GM18870 (cell line): Measurements from ENCODE around the gene NBEA.
"Not testable (repeated sequence)": the region's sequence is repeated elsewhere in the genome, so short reads cannot be mapped to it uniquely, and the experiment has no call there.

Experiments
- ATAC-seq: cut with Tn5 transposase; IDR thresholded peaks from one replicate; pipeline ENCODE4 v1.9.1; 2021; ENCODE audit warnings: moderate library complexity; ENCODE audit not compliant: unreplicated experiment

The NBEA gene

DNA sequence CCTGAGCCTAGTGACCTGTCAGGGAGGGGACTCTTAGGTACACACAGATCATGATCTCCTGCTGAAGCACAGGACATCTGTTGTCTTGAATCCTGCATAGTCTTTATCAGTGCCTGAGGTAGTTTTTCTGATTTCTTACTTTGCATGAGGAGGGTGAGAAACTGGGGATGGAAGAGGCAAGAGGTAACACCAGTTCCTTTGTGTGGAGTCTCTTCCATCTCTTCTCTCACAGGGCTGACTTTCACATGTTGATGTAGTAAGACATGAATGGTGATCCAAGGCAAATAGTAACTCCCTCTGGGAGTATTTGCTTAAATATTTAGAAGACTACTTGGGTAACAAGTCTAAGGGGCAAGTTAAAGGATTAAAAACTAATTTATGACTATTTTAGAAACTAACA lies 9.5 kb downstream of the NBEA start:
- ATAC-seq: no peak

DNA sequence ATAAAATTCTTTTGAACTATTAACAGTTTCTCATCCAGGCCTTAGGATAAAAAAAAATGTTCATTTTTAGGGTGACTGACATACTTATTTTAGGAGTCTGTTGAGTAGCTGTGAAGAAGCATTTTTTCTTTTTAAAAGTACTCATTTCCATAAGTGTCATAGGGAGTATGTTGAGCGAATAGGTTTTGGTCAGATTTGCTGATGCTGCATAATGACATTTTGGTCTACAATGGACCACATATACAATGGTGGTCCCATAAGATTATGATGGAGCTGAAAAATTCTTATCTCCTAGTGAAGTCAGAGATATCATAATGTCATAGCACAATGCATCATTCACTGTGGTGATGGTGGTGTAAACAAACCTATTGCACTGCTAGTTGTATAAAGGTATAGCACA lies 17.4 kb downstream of the NBEA start:
- no peak for ATAC-seq

DNA sequence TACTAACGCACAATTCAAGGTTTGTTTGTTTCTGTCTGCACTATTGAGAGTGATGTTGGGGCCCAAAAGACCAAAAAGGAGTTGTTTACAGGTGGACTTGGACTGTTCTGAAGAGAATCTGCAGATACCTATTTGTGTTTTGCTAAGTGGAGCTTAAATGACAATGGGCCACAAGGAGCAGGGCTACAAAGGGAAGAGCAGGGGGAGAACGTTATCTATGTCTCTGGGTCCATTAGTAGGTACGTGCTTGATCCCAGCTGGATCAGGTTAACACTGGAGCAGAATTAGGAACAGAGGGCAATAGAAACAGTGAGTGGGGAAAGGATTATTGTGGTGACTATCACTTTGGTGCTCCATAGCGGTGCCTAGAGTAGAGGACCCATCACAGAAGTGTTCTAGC lies 22.5 kb downstream of the NBEA start:
- no peak for ATAC-seq

DNA sequence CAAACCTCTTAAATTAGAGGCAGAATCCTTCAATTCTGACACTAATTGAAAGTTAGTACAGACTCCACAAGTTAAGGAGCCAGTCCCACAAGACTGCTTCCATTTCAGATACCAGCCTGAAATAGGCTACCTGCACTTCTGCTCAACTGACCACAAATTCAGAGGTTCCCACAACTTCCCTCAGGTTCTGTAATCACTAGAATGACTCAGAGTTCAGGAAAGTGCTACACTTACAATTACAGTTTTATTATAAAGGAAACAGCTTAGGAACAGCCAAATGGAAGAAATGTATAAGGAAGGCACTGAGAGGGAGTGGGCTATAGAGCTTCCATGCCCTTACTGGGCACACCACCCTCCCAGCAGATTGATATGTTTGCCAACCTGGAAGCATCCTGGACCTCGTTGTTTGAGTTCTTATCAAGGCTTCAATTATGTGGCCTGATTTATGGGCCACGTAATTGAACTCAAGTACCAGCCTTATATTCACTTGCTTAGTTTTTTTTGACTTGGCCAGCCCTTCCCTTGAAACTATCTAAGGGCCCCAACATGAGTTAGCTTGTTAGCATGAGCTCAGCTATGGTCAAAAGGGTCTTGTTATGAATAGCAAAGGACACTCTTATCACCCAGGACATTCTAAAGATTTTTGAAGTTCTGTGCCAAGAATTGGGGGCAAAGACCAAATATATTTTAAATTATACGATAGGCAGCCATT lies 25.9 kb downstream of the NBEA start:
- no peak for ATAC-seq

DNA sequence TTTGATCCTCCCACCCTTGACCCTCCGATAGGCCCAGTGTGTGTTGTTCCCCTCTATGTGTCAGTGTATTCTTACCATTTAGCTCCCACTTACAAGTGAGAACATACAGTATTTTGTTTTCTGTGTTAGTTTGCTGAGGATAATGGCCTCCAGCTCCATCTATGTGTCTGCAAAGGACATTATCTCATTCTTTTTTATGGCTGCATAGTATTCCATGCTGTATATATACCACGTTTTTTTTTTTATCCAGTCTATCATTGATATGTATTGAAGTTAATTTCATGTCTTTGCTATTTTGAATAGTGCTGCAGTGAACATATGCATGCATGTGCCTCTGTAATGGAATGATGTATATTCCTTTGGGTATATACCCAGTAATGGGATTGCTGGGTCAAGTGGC lies 27.5 kb downstream of the NBEA start:
- ATAC-seq: not testable (repeated sequence)

DNA sequence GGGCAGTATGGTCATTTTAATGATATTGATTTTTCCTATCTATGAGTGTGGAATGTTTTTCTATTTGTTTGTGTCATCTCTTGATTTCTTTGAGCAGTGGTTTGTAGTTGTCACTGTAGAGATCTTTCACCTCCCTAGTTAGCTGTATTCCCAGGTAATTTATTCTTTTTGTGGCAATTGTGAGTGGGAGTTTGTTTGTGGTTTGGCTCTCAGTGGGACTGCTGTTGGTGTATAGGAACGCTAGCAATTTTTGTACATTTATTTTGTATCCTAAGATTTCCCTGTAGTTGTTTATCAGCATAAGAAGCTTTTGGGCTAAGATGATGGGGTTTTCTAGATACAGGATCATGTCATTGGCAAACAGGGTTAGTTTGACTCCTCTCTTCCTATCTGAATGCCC lies 28.9 kb downstream of the NBEA start:
- ATAC-seq: no peak

DNA sequence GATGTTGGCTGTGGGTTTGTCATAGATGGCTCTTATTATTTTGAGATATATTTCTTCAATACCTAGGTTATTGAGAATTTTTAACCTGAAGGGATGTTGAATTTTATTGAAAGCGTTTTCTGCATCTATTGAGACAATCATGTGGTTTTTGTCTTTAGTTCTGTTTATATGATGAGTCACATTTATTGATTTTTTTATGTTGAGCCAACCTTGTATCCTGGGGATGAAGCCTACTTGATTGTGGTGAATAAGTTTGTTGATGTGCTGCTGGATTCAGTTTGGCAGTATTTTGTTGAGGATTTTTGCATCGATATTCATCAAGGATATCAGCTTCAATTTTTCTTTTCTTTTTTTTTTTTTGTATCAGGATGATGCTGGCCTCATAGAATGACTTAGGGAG lies 29.4 kb downstream of the NBEA start:
- ATAC-seq: no peak

DNA sequence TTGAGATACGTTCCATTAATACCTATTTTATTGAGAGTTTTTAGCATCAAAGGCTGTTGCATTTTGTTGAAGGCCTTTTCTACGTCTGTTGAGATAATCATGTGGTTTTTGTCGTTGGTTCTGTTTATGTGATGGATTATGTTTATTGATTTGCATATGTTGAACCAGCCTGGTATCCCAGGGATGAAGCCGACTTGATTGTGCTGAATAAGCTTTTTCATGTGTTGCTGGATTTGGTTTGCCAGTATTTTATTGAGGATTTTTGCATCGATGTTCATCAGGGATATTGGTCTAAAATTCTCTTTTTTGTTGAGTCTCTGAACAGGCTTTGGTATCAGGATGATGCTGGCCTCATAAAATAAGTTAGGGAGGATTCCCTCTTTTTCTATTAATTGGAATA lies 43.1 kb downstream of the NBEA start:
- ATAC-seq: not testable (repeated sequence)

DNA sequence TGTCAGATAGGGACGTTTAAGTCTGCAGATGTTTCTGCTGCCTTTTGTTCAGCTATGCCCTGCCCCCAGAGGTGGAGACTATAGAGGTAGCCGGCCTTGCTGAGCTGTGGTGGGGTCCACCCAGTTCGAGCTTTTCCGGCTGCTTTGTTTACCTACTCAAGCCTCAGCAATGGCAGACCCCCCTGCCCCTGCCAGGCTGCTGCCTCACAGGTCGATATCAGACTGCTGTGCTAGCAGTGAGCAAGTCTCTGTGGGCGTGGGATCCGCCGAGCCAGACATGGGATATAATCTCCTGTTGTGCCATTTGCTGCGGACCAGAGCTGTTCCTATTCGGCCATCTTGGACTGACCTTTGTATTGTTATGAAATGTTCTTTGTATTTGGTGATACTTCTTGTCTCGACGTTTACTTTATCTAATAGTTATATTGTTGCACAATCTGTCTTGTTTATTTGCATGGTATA lies 46.3 kb downstream of the NBEA start:
- no peak for ATAC-seq

DNA sequence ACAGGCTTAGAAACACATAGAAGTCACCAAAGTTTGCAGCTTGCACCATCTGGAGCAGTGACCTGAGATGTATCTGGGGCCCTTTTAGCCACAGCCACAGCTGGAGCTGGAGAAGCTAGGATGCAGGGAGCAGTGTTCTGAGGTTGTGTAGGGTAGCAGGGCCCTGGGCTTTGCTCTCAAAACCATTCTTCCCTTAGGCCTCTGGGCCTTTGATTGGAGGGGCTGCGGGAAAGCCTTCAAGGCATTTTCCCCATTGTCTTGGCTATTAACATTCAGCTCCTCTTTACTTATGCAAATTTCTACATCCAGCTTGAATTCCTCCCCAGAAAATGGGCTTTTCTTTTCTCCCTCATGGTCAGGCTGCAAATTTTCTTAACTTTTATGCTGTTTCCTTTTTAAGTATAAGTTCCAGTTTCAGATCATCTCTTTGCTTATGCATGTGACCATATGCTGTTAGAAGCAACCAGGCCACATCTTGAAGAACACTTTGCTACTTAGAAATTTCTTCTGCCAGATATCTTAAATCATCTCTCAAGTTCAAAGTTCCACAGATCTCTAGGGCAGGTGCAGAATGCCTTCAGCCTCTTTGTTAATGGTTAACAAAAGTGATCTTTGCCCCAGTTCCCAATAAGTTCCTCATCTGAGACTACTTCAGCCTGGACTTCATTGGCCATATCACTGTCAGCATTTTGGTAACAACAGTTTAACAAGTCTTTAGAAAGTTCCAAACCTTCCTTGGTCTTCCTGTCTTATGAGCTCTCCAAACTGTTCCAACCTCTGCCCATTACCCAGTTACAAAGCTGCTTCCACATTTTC lies 48.5 kb downstream of the NBEA start:
- ATAC-seq: no peak

DNA sequence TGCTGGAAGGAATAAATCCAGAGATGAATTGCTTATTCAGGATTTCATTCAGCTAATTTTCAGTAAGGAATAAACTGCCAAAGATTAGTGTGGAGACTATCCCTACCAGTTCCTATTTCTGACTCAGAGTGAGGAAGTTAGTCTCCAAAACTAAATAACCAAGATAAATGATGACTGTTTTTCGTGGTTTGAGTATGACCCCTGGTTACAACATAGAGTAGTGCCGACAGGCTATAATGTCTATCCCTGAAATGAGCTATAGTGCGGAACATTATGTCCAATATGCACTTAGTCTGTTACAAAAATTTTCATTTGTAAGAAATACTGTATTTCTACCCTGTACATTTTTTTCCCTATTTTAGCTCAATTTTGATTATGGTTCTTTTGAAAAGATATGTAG lies 51.4 kb downstream of the NBEA start:
- ATAC-seq: no peak

DNA sequence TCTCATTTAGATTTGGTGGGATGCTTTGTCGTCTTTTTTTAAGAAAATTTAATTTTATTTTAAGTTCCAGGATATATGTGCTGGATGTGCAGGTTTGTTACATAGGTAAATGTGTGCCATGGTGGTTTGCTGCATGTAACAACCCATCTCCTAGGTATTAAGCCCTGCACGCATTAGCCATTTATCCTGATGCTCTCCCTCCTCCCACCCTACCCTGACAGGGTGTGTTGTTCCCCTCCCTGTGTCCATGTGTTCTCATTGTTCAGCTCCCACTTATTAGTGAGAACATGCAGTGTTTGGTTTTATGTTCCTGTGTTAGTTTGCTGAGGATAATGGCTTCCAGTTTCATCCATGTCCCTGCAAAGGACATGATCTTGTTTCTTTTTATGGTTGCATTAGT lies 61.7 kb downstream of the NBEA start:
- ATAC-seq: not testable (repeated sequence)

DNA sequence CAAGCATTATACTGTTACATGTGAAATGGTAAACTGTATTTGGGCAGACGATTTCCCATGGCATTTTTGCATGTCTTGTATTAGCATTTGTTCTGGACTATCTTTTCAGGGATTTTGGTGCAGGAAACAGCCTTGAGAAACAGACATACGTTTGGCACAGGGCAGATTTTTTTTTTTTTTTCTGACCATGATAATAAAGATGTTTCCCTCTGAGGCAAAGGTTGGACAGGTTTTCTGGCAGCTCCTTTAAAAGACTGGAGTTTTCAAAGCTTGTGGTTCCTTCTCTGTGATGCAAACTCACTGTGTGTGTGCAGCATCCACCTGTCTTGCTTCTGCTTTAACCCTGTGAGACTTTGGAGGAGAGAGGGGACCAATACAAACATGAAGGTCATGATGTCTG lies 63.0 kb downstream of the NBEA start:
- ATAC-seq: no peak

DNA sequence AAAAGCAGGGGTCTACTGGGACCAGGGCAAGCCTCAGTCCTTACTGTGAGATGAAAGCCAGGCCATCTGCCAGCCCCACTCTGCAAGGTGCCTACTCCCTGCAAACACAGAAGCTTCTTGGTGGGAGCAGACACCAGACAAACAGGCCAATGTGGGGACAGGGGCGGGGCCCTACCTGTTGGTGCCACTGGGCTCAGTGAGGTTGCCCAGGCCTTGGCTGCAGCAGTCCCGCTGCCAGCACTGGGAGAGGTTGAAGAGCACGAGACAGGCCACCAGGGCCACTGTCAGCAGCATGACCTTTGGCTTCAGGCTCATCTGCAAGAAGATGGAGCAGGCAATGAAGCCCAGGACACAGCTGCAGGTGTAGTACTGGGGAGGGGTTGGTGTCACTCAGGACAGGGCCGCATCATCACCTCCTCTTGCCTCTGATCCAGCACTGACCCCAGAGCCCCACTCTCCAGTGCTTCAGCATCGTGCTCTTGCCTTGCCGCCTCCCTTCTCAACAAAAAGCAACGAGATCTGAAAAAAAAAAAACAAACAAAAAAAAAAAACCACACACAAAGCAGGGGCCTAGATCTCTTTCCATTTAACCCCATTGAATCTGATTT lies 72.6 kb downstream of the NBEA start:
- no peak for ATAC-seq

DNA sequence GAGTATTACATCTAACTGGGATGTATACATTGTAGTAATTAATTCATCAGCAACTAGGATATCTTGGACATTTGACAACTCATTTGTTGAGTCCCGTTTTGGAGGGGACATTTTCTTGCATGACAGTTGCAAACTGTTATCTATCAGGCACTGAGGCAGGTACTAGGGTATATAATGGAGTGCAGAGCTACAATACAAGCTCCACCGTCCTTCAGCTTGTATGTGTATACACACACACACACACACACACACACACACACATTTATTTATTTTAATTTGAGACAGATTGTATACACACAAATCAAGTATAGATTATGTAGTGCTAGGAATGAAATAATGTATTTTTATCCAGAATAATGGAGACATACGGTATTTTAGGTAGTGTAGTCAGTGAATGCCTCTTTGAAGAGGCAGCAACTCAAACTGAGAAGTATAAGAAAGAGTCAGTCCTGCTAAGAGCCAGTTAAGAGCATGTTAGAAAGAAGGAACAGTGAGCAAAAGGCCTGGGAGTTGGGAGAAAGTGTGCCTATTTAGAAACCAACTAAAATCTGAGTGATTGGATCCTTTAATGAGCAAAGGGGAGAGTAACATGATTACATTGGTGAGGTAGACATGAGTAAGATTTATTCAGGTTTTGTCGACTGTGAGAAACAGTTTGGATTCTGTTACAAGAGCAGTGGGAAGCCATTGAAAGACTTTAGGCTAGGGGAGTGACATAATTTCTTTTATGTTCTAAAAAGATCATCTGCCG lies 74.5 kb downstream of the NBEA start:
- ATAC-seq: no peak

DNA sequence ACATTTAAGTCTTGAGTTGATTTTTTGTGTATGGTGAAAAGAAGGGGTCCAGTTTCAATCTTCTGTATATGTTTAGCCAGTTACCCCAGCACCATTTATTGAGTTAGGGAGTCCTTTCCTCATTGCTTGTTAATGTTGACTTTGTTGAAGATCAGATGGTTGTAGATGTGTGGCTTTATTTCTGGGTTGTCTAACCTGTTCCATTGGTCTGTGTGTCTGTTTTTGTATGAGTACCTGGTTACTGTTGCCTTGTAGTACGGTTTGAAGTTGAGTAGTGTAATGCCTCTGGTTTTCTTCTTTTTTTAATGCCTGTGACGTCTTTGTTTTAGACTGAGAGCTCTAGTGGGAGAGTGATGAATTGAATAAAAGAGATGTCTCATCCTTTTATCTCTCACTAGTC lies 83.2 kb downstream of the NBEA start:
- ATAC-seq: no peak

DNA sequence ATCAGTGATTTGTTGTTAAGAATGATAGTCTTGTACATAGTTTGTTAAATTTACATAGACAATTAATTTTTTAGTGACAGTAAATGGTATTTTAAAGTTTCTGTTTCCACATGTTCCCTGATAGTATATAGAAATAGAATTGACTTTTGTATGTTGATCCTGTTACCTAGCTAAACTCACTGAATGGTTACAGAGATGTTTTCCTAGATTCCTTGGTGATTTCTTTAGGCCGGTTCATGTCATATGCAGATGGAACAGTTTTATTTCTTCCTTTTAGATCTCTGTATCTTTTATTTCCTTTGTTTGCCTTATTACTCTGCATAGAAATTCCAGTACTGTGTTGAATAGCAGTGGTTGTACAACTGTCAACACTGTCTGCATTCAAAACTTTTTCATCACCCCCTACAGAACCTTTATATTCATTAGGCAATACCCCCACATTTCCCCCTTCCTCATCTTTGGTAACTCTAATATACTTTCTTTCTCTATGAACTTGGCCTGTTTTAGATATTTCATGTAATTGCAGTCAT lies 86.3 kb downstream of the NBEA start:
- no peak for ATAC-seq

DNA sequence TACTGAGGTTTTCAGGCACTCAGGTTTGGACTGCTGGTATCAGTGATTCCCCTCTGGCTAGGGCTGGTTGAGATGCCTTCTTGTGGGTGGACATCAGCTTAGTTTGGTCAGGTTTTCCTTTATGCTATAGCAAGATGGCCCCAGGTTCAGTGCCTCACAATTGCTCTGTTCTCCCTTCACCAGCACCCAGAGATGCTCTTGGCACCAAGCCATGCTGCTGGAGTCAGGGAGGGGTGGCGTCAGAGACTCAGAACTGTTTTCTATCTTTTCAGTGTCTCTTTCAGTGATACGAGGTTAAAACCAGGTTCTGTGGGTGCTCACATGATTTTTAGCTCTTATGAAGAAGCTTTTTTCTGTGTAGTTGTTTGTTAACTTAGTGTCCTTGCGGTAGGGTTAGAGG lies 96.9 kb downstream of the NBEA start:
- no peak for ATAC-seq

DNA sequence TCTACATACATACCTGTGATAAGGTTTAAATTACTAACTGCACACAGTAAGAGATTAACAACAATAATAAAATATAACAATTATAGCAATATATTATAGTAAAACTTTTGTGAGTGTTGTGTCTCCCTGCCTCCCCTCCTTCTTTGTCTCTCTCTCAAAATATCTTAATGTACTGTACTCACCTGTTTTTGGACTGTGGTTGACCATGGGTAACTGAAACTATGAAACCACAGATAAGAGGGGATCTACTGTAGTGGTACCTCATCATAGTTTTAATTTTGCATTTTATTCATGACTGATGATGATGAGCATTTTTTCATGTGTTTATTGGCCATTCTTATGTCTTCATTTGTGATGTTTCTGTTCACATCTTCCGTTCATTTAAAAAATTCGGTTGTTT lies 104.5 kb downstream of the NBEA start:
- ATAC-seq: no peak

DNA sequence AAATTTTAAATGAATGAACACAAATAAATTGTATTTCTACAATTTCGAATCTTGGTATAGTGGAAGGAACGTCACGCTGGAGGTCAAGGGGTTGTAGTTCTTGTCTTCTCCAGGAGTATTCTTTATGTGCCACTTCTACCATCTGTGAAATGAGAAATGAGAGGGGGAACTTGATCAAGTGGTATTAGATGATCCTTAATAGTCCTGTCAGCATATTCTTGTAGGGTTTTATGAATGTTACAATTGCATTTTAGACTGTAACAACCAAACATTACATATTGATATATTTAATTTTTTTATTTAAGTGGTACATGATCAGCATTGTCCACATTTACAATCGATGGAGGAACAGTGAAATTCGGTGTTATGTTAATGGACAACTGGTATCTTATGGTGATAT lies 113.6 kb downstream of the NBEA start:
- no peak for ATAC-seq

DNA sequence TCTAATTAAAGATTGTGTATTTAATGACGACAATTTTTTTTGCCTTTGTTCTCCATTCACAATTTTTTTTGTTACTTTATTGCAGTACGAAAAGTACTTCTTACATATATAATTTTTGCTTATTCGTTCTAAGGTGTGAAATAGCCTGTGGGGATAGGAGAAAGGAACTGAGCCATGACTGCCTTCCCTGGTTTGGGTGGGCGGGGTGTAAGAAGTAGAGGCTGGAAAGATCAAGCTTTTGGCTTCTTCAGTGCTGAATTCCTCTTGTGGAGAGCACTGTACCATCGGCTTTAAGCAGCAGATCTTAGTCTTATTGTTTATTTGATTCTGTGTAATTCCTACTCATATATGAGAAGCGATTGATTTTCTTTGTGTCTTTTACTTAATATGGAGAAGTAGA lies 115.8 kb downstream of the NBEA start:
- no peak for ATAC-seq
